GM12878 (cell line): ENCODE measurements around the gene ANO8. TPM values are rescaled to one million over a fixed set of nuclear protein-coding genes. Genes with fewer than 3 reads are reported as not detected.

Experiments
- ATAC-seq: fragments of 200-7000 bp; cut with Tn5 transposase; 3 replicates; pipeline ENCODE4 v1.9.1; 2020; ENCODE audit warnings: mild to moderate bottlenecking, moderate library complexity
- BruUV-seq: library from RNA; stranded (reverse); fragments of 400-500 nt; replicated peaks from 2 replicates; lab custom pipeline; 2021; lab: Mats Ljungman, UMichigan
- CTCF ChIA-PET: fragments of 300-600 bp; sonication (Branson Sonifier 250); formaldehyde crosslinking; extraction: SDS; loops from one replicate; lab custom pipeline; 2021; ENCODE audit warnings: inconsistent platforms; lab: Yijun Ruan, JAX
- POLR2A ChIA-PET: fragments of 350-600 bp; formaldehyde crosslinking; extraction: SDS; loops from one replicate; lab custom pipeline; 2021; ENCODE audit warnings: inconsistent platforms; lab: Charles Lee
- RAD21 ChIA-PET: fragments of 300-600 bp; sonication (Branson Sonifier 250); formaldehyde crosslinking; loops from one replicate; lab custom pipeline; 2023; ENCODE audit warnings: antibody characterized with exemption; ENCODE audit not compliant: unreplicated experiment; lab: Charles Lee
- SMC1A ChIA-PET: fragments of 300-600 bp; sonication (Branson Sonifier 250); formaldehyde crosslinking; loops from one replicate; lab custom pipeline; 2023; ENCODE audit not compliant: unreplicated experiment, uncharacterized antibody; lab: Charles Lee
- DNase-seq: peaks from one replicate; pipeline ENCODE4 v3.0.0-alpha.2; 2011; ENCODE audit warnings: low read depth, low spot score
- FAIRE-seq: peaks from 3 replicates; lab custom pipeline; 2011; peaks lifted over from hg19 to GRCh38; lab: Jason Lieb, UNC
- H2AFZ ChIP-seq: 2 replicates; pipeline ENCODE4 v1.6.0; 2011; ENCODE audit warnings: low read depth, low read length, control low read depth; ENCODE audit not compliant: control insufficient read depth
- H3K27ac ChIP-seq: 2 replicates; pipeline ENCODE4 v1.5.1; 2011; ENCODE audit warnings: control low read depth; ENCODE audit not compliant: control insufficient read depth, insufficient read depth
- H3K27me3 ChIP-seq, 2 experiments: replicated peaks in 1 of 2; 2 replicates each; pipeline versions ENCODE4 v1.6.0 to v1.6.1; 2011; ENCODE audit warnings: low read length in 1 of 2; ENCODE audit not compliant: control insufficient read depth in 2 of 2, insufficient read depth in 2 of 2
- H3K36me3 ChIP-seq, 2 experiments: 2 replicates each; pipeline ENCODE4 v1.5.1; 2011; ENCODE audit warnings: low read length in 1 of 2; ENCODE audit not compliant: control insufficient read depth in 2 of 2, insufficient read depth in 2 of 2
- H3K4me1 ChIP-seq: 2 replicates; pipeline ENCODE4 v1.6.1; 2011; ENCODE audit warnings: mild to moderate bottlenecking, low read length, moderate library complexity, mixed read lengths; ENCODE audit not compliant: control insufficient read depth, insufficient read depth
- H3K4me2 ChIP-seq: 2 replicates; pipeline ENCODE4 v1.6.0; 2011; ENCODE audit warnings: control low read depth; ENCODE audit not compliant: control insufficient read depth, insufficient read depth
- H3K4me3 ChIP-seq: fragments of 200-600 bp; sonication (generic); 2 replicates; pipeline ENCODE4 v1.5.1; 2016
- H3K79me2 ChIP-seq: 2 replicates; pipeline ENCODE4 v1.6.0; 2011; ENCODE audit warnings: low read length; ENCODE audit not compliant: control insufficient read depth, insufficient read depth
- H3K9ac ChIP-seq: 2 replicates; pipeline ENCODE4 v1.8.0; 2011; ENCODE audit warnings: low read length, control low read depth, mixed read lengths; ENCODE audit not compliant: control insufficient read depth, insufficient read depth
- H3K9me3 ChIP-seq: replicated peaks from 3 replicates; pipeline ENCODE4 v1.5.1; 2011; ENCODE audit warnings: mild to moderate bottlenecking, low read length; ENCODE audit not compliant: control insufficient read depth, insufficient read depth
- H4K20me1 ChIP-seq: 2 replicates; pipeline ENCODE4 v1.6.0; 2011; ENCODE audit not compliant: control insufficient read depth, insufficient read depth
- BMI1 ChIP-seq: fragments of 450-650 bp; IDR thresholded peaks from 2 replicates; pipeline ENCODE4 v1.6.1; 2016; ENCODE audit warnings: mild to moderate bottlenecking, moderate library complexity, borderline replicate concordance
- CBX3 ChIP-seq: fragments of 200-600 bp; sonication (generic); IDR thresholded peaks from 2 replicates; pipeline ENCODE4 v1.6.1; 2016; ENCODE audit warnings: low read depth, borderline replicate concordance
- FOXM1 ChIP-seq: IDR thresholded peaks from 2 replicates; pipeline ENCODE4 v1.6.1; 2012; ENCODE audit warnings: low read depth, mild to moderate bottlenecking, inconsistent platforms, low read length, moderate library complexity
- HDAC2 ChIP-seq: fragments of 200-600 bp; sonication (generic); IDR thresholded peaks from 2 replicates; pipeline ENCODE4 v1.6.1; 2017
- IRF3 ChIP-seq: fragments of 450-650 bp; IDR thresholded peaks from 2 replicates; pipeline ENCODE4 v1.6.1; 2014; ENCODE audit warnings: mild to moderate bottlenecking
- IRF4 ChIP-seq: IDR thresholded peaks from 2 replicates; pipeline ENCODE4 v1.6.1; 2011; ENCODE audit warnings: low read depth, low read length
- KAT2A ChIP-seq: conservative IDR thresholded peaks from 2 replicates; pipeline ENCODE4 v1.6.1; 2011; ENCODE audit warnings: low read depth, low read length; ENCODE audit not compliant: control insufficient read depth
- MYB ChIP-seq: fragments of 150-350 bp; IDR thresholded peaks from 2 replicates; pipeline ENCODE4 v1.6.1; 2014; ENCODE audit warnings: mild to moderate bottlenecking, low read depth, low read length, borderline replicate concordance
- NFXL1 ChIP-seq: fragments of 450-650 bp; IDR thresholded peaks from 2 replicates; pipeline ENCODE4 v1.6.1; 2017; ENCODE audit warnings: antibody characterized with exemption, mild to moderate bottlenecking, borderline replicate concordance
- RAD21 ChIP-seq: IDR thresholded peaks from 2 replicates; pipeline ENCODE4 v1.6.1; 2011; ENCODE audit warnings: mild to moderate bottlenecking, low read depth, low read length, moderate library complexity; ENCODE audit not compliant: insufficient read depth
- RFX5 ChIP-seq: IDR thresholded peaks from 2 replicates; pipeline ENCODE4 v1.6.1; 2011; ENCODE audit warnings: low read depth, low read length, improper control_type of control experiment
- SMAD1 ChIP-seq: fragments of 450-650 bp; IDR thresholded peaks from 2 replicates; pipeline ENCODE4 v1.6.1; 2018; ENCODE audit warnings: mild to moderate bottlenecking, low read depth; ENCODE audit not compliant: partially characterized antibody
- ZNF274 ChIP-seq: IDR thresholded peaks from one replicate; pipeline ENCODE4 v1.8.0; 2011; ENCODE audit not compliant: insufficient read length, insufficient read depth
- ZZZ3 ChIP-seq: IDR thresholded peaks from 2 replicates; pipeline ENCODE4 v1.6.1; 2011; ENCODE audit warnings: low read depth; ENCODE audit not compliant: control insufficient read depth, insufficient read length
- WGBS: methylation state at CpG from one replicate; pipeline ENCODE4 v1.1.6; 2016; ENCODE audit warnings: low lambda C conversion rate; ENCODE audit not compliant: insufficient replicate concordance, insufficient coverage; ENCODE audit errors: missing lambda C conversion rate; 5-methylcytosine and 5-hydroxymethylcytosine counted together
- in situ Hi-C: fragments of 300-500 bp; cut with MboI; formaldehyde crosslinking; loops from 9 replicates; pipeline ENCODE4 v1.14.3; 2018; ENCODE audit warnings: mixed read lengths
- intact Hi-C: fragments of 100-400 bp; cut with micrococcal nuclease; formaldehyde crosslinking; loops from one replicate; pipeline ENCODE4 v1.14.2; 2022; ENCODE audit not compliant: unreplicated experiment
- polyA plus RNA-seq, 11 experiments: library from polyadenylated mRNA; depleted of rRNA in 4 of 11; unstranded in 6 of 11; stranded (reverse) in 5 of 11; fragments of >200 nt; fragmentation: Nextera tagmentation in 4 of 11; fragmentation: Illumina TruSeq in 1 of 11; extraction: Ambion mirVana in 4 of 11; extraction: Trizol in 1 of 11; gene quantifications; 1 replicate in 1 of 11; 2 replicates in 10 of 11; pipeline versions ENCODE4 v1.2.1 to v1.2.3, GENCODE V29; 2011 to 2016; ENCODE audit warnings: inconsistent platforms in 2 of 11, missing spikeins in 2 of 11, low read depth in 1 of 11
- total RNA-seq, 4 experiments: library from RNA; depleted of rRNA in 3 of 4; stranded (reverse); fragments of >200 nt in 3 of 4; fragmentation: Illumina TruSeq in 1 of 4; extraction: Trizol in 1 of 4; gene quantifications; 2 replicates each; pipeline versions ENCODE4 v1.2.1 to v1.2.3, GENCODE V29; 2013 to 2021

Gene ANO8
- total and polyA plus RNA-seq, 10 of the 15 experiments (the other 5 are each of a cell fraction or from before 2014, with no cell fraction given), result 0.04 to 6.7 (median 1.1) TPM

- FAIRE-seq (no peak), ATAC-seq (no peak), DNase-seq (no peak)
- no peak overlapping the region for H3K4me2 ChIP-seq
- no peaks in the 10 kb centered on the region for H3K27me3 ChIP-seq
- ChIA-PET POLR2A (no interaction called here), CTCF (interaction anchor here (0.8 kb wide), 1 partner anchor 36 kb away, joined by 4 read pairs; no protein-coding TSS in a partner anchor), RAD21 (no interaction called here), SMC1A (interaction anchor here (0.7 to 1.4 kb wide), 2 partner anchors 33 to 743 kb away, joined by 3 read pairs; no protein-coding TSS in a partner anchor)
- H2AFZ ChIP-seq, result no peak overlapping the region
- no TSS peak for BruUV-seq
- 61% methylated on average over 14 of the region's 14 CpGs for WGBS
- no peaks in the 10 kb centered on the region for H3K79me2 ChIP-seq
- H3K9me3 ChIP-seq, result no peaks in the 10 kb centered on the region
- in situ Hi-C loops, result no loop called here
- TF ChIP-seq ZZZ3 (no peak), MYB (no peak), CBX3 (no peak), KAT2A (no peak), IRF4 (no peak), RAD21 (no peak), FOXM1 (no peak), NFXL1 (no peak), RFX5 (no peak), HDAC2 (no peak), ZNF274 (no peak), SMAD1 (no peak), IRF3 (no peak), BMI1 (no peak)
- no peaks in the 10 kb centered on the region for H4K20me1 ChIP-seq
- no peak overlapping the region for H3K9ac ChIP-seq
- intact Hi-C loops, result no loop called here
- no peak overlapping the region for H3K27ac ChIP-seq
- H3K4me1 ChIP-seq, result peaks cover 4% of the 10 kb centered on the region
- H3K36me3 ChIP-seq, result no peaks in the 10 kb centered on the region
- no peak overlapping the region for H3K4me3 ChIP-seq
These were observed 18.1 kb upstream of the ANO8 start for GRCh38 chr19:17352608-17353280.
